ENCODE results near the gene TCEA3.

The TCEA3 gene

DNA sequence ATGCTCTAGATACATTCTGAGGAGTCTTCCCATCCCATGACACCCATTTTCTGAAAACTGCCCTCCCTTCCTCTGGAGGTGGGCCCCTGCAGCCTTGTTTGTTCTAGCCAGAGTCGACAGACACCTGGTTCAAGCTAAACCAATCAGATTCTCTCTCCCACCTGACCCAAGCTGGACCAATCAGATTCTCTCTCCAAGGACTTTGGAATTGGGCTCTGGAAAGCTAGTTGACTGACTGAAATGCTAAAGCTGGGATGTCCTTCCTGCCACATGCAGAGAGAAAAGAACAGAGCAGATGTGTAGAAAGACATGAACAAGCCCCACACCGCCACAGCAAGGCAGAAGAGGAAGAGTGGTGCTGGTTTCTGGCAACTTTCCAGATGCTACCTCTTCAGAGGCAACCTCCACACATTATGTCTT lies 34.8 kb upstream of the TCEA3 start:
- Histone ChIP-seq H3K4me3 (ENCODE audit: low read length) (no peak overlapping the region), H3K27ac (ENCODE audit: low read length) (no peak overlapping the region), H3K79me2 (ENCODE audit: low read length) (no peaks in the 10 kb centered on the region), H3K36me3 (replicated peaks; ENCODE audit: low read depth, low read length) (no peaks in the 10 kb centered on the region), H3K9me3 (ENCODE audit: insufficient read depth, low read length) (no peaks in the 10 kb centered on the region), H3K9ac (ENCODE audit: low read length) (no peak overlapping the region), H3K27me3 (ENCODE audit: low read depth, low read length) (0 out of 2 replicates have a peak, but pooled peaks cover 12% of the 10 kb centered on the region), H4K20me1 (ENCODE audit: insufficient read depth, low read length) (no peaks in the 10 kb centered on the region), H3K4me1 (ENCODE audit: low read length) (no peaks in the 10 kb centered on the region), H3K4me2 (ENCODE audit: low read length) (no peak overlapping the region), H2AFZ (ENCODE audit: low read depth, low read length) (no peak overlapping the region)
- no peak for TF ChIP-seq EZH2phosphoT487 (IDR thresholded peaks at IDR 0.05; ENCODE audit: low read depth)
- TF ChIP-seq, protein P1, sequence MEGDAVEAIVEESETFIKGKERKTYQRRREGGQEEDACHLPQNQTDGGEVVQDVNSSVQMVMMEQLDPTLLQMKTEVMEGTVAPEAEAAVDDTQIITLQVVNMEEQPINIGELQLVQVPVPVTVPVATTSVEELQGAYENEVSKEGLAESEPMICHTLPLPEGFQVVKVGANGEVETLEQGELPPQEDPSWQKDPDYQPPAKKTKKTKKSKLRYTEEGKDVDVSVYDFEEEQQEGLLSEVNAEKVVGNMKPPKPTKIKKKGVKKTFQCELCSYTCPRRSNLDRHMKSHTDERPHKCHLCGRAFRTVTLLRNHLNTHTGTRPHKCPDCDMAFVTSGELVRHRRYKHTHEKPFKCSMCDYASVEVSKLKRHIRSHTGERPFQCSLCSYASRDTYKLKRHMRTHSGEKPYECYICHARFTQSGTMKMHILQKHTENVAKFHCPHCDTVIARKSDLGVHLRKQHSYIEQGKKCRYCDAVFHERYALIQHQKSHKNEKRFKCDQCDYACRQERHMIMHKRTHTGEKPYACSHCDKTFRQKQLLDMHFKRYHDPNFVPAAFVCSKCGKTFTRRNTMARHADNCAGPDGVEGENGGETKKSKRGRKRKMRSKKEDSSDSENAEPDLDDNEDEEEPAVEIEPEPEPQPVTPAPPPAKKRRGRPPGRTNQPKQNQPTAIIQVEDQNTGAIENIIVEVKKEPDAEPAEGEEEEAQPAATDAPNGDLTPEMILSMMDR (IDR thresholded peaks at IDR 0.05; ENCODE audit: low read depth, low read length), result no peak

DNA sequence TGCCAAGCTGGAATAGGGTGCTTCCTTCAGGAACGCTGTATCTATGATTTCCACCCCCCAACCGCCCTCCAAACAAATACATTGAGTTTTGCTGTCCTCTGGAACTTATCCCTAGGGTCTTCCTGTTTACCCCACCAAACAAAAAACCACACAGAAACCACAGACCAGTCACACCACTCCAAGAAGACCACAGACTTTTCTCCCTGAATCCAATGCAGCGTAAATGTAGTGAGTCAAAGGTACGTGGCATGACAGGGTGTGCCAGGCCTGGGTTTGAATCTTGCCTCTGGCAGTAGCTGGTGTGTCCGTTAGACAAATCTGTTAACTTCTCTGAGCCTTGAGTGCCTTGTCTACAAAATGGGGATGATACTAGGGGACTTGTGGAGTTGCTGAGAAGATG lies 31.7 kb upstream of the TCEA3 start:
- Histone ChIP-seq H3K27ac (ENCODE audit: low read length) (no peak overlapping the region), H3K9ac (ENCODE audit: low read length) (no peak overlapping the region), H3K27me3 (ENCODE audit: low read depth, low read length) (0 out of 2 replicates have a peak, but pooled peaks cover 12% of the 10 kb centered on the region), H3K4me2 (ENCODE audit: low read length) (no peak overlapping the region), H2AFZ (ENCODE audit: low read depth, low read length) (no peak overlapping the region), H3K36me3 (replicated peaks; ENCODE audit: low read depth, low read length) (no peaks in the 10 kb centered on the region), H3K79me2 (ENCODE audit: low read length) (no peaks in the 10 kb centered on the region), H4K20me1 (ENCODE audit: insufficient read depth, low read length) (no peaks in the 10 kb centered on the region), H3K4me1 (ENCODE audit: low read length) (no peaks in the 10 kb centered on the region), H3K9me3 (ENCODE audit: insufficient read depth, low read length) (no peaks in the 10 kb centered on the region), H3K4me3 (ENCODE audit: low read length) (no peak overlapping the region)
- TF ChIP-seq, protein P1 (IDR thresholded peaks at IDR 0.05; ENCODE audit: low read depth, low read length), result no peak
- no peak for TF ChIP-seq EZH2phosphoT487 (IDR thresholded peaks at IDR 0.05; ENCODE audit: low read depth)

DNA sequence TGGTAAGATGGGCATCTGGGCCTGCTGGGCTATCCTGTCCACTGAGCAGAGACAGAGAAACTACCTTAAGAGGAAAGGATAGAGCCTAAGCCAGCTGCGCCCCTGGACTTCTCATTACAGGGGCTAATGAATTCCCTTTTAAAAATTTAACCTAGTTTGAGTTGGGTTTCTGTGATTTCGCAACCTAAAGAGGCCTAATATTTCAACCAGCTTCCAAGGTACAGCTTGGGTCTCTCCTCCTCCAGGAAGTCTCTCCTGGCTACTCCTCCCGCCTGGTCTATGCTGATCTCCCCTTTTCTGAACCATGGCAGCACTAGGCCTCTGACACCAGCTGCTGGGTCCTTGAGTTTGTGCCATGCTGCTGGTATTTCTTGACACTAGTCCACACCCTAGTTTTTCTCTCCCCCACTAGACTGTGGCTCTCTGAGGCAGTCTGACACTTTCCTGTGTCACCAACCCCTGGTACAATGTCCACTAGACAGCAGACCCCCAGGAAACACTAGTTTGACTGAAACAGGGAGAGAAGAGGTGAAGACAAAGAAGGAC lies 29.0 kb upstream of the TCEA3 start:
- H3K27me3 ChIP-seq (ENCODE audit: low read depth, low read length), result 0 out of 2 replicates have a peak, but pooled peaks cover 3% of the 10 kb centered on the region
- H3K79me2 ChIP-seq (ENCODE audit: low read length), result no peaks in the 10 kb centered on the region
- H3K27ac ChIP-seq (ENCODE audit: low read length), result no peak overlapping the region
- no peak overlapping the region for H3K4me3 ChIP-seq (ENCODE audit: low read length)
- no peaks in the 10 kb centered on the region for H3K9me3 ChIP-seq (ENCODE audit: insufficient read depth, low read length)
- H3K9ac ChIP-seq (ENCODE audit: low read length), result no peak overlapping the region
- H4K20me1 ChIP-seq (ENCODE audit: insufficient read depth, low read length), result no peaks in the 10 kb centered on the region
- H3K4me2 ChIP-seq (ENCODE audit: low read length), result no peak overlapping the region
- TF ChIP-seq, protein P1 (IDR thresholded peaks at IDR 0.05; ENCODE audit: low read depth, low read length), result no peak
- no peak for TF ChIP-seq EZH2phosphoT487 (IDR thresholded peaks at IDR 0.05; ENCODE audit: low read depth)
- H3K36me3 ChIP-seq (replicated peaks; ENCODE audit: low read depth, low read length), result no peaks in the 10 kb centered on the region
- no peak overlapping the region for H2AFZ ChIP-seq (ENCODE audit: low read depth, low read length)
- H3K4me1 ChIP-seq (ENCODE audit: low read length), result no peaks in the 10 kb centered on the region

DNA sequence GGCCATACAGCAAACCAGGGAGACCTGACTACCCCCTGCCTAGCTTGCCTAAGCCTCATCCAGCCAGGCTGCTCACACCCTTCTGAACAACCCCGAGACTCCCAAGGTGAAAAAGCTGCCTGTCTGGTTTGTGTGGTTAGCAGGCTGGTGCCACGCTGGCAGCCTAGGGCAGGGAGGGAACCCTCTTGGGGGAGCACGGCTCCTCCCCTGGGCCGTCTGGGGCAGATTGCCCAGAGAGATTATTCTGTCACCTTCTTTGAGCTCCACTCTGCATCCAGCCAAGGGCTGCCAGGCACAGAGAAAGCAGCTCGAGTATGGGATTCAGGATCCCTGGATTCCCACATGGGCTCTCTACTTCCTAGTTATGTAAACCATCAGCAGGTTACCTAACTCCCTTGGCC lies 27.5 kb upstream of the TCEA3 start:
- Histone ChIP-seq H3K4me1 (ENCODE audit: low read length) (no peaks in the 10 kb centered on the region), H3K9ac (ENCODE audit: low read length) (no peak overlapping the region), H4K20me1 (ENCODE audit: insufficient read depth, low read length) (no peaks in the 10 kb centered on the region), H3K79me2 (ENCODE audit: low read length) (no peaks in the 10 kb centered on the region), H2AFZ (ENCODE audit: low read depth, low read length) (no peak overlapping the region), H3K27me3 (ENCODE audit: low read depth, low read length) (0 out of 2 replicates have a peak, but pooled peaks cover 3% of the 10 kb centered on the region), H3K27ac (ENCODE audit: low read length) (no peak overlapping the region), H3K4me3 (ENCODE audit: low read length) (no peak overlapping the region), H3K9me3 (ENCODE audit: insufficient read depth, low read length) (no peaks in the 10 kb centered on the region), H3K4me2 (ENCODE audit: low read length) (no peak overlapping the region), H3K36me3 (replicated peaks; ENCODE audit: low read depth, low read length) (no peaks in the 10 kb centered on the region)
- TF ChIP-seq, protein P1 (IDR thresholded peaks at IDR 0.05; ENCODE audit: low read depth, low read length), result no peak
- no peak for TF ChIP-seq EZH2phosphoT487 (IDR thresholded peaks at IDR 0.05; ENCODE audit: low read depth)
